B cell (primary cell): Measurements from ENCODE around the gene NFAT5. TPM values are rescaled to one million over a fixed set of nuclear protein-coding genes. Genes with fewer than 3 reads are reported as not detected.
"Not testable (repeated sequence)": the region's sequence is repeated elsewhere in the genome, so short reads cannot be mapped to it uniquely, and the experiment has no call there.

Source experiments
- ATAC-seq: fragments of 200-7000 bp; cut with Tn5 transposase; one replicate; pipeline ENCODE4 v1.10.0; 2021; ENCODE audit warnings: low read depth, mild to moderate bottlenecking, moderate number of reproducible peaks, moderate library complexity
- CTCF ChIA-PET: fragments of 350-600 bp; sonication (Branson Sonifier 250); formaldehyde crosslinking; loops from one replicate; lab custom pipeline; 2021; ENCODE audit warnings: antibody characterized with exemption, inconsistent platforms; lab: Charles Lee
- POLR2A ChIA-PET: fragments of 350-600 bp; sonication (Branson Sonifier 250); formaldehyde crosslinking; loops from one replicate; lab custom pipeline; 2021; ENCODE audit warnings: antibody characterized with exemption; lab: Charles Lee
- DNase-seq: peaks from one replicate; pipeline ENCODE4 v3.0.0; 2013
- H2AFZ ChIP-seq: 2 replicates; pipeline ENCODE4 v1.6.1; 2012; ENCODE audit warnings: mild to moderate bottlenecking, low read depth, low read length; ENCODE audit not compliant: insufficient read depth, poor library complexity, severe bottlenecking
- H3K27ac ChIP-seq, 2 donors: 1 replicate in 1 of 2; 2 replicates in 1 of 2; pipeline ENCODE4 v1.5.1; 2012 to 2013; ENCODE audit warnings: low read length in 2 of 2, mild to moderate bottlenecking in 2 of 2, moderate library complexity in 1 of 2
- H3K27me3 ChIP-seq, 4 experiments: fragments of 200-600 bp in 1 of 4; sonication (generic) in 1 of 4; replicated peaks in 1 of 4; 1 replicate in 2 of 4; 2 replicates in 2 of 4; pipeline versions ENCODE4 v1.6.1 to v1.7.0; 2013 to 2016; ENCODE audit warnings: low read length in 3 of 4, mild to moderate bottlenecking in 2 of 4, mixed read lengths in 1 of 4, moderate library complexity in 1 of 4; ENCODE audit not compliant: insufficient read depth in 4 of 4, control insufficient read depth in 3 of 4; ENCODE audit errors: control extremely low read depth in 1 of 4
- H3K36me3 ChIP-seq, 2 experiments: replicated peaks in 1 of 2; 1 replicate in 1 of 2; 2 replicates in 1 of 2; pipeline versions ENCODE4 v1.6.1 to v1.7.1; 2013; ENCODE audit warnings: low read length in 1 of 2; ENCODE audit not compliant: insufficient read depth in 2 of 2, control insufficient read depth in 1 of 2; ENCODE audit errors: control extremely low read depth in 1 of 2, extremely low read depth in 1 of 2
- H3K4me1 ChIP-seq, 2 donors: fragments of 200-600 bp in 1 of 2; sonication (generic) in 1 of 2; 1 replicate in 1 of 2; 2 replicates in 1 of 2; pipeline versions ENCODE4 v1.5.1 to v1.6.1; 2013 to 2017; ENCODE audit warnings: low read length in 2 of 2; ENCODE audit not compliant: control insufficient read depth in 2 of 2, insufficient read depth in 2 of 2
- H3K4me2 ChIP-seq: replicated peaks from 2 replicates; pipeline ENCODE3; 2012; ENCODE audit warnings: mild to moderate bottlenecking, low read depth, low read length; ENCODE audit not compliant: poor library complexity, severe bottlenecking
- H3K4me3 ChIP-seq, 5 experiments: fragments of 200-600 bp in 1 of 5; sonication (generic) in 1 of 5; 1 replicate in 3 of 5; 2 replicates in 2 of 5; pipeline versions ENCODE4 v1.5.1 to v1.7.0; 2011 to 2016; ENCODE audit warnings: low read length in 4 of 5, mild to moderate bottlenecking in 4 of 5, low read depth in 2 of 5, control low read depth in 1 of 5, moderate library complexity in 1 of 5; ENCODE audit not compliant: insufficient read depth in 1 of 5; ENCODE audit errors: control extremely low read depth in 1 of 5, extremely low read depth in 1 of 5
- H3K79me2 ChIP-seq: fragments of 200-600 bp; sonication (generic); one replicate; pipeline ENCODE4 v1.6.0; 2016; ENCODE audit warnings: low read length; ENCODE audit not compliant: control insufficient read depth, insufficient read depth
- H3K9ac ChIP-seq: fragments of 200-600 bp; sonication (generic); 2 replicates; pipeline ENCODE4 v1.6.1; 2017; ENCODE audit warnings: mild to moderate bottlenecking, low read length, moderate library complexity
- H3K9me3 ChIP-seq, 3 donors: one replicate each; pipeline versions ENCODE4 v1.6.1 to v1.7.1; 2013; ENCODE audit warnings: low read length in 2 of 3; ENCODE audit not compliant: control insufficient read depth in 2 of 3, insufficient read depth in 1 of 3; ENCODE audit errors: control extremely low read depth in 1 of 3
- H4K20me1 ChIP-seq: 2 replicates; pipeline ENCODE4 v1.6.0; 2012; ENCODE audit warnings: mild to moderate bottlenecking, low read length; ENCODE audit not compliant: insufficient read depth, control insufficient read depth, poor library complexity, severe bottlenecking
- H3K27ac Mint-ChIP-seq: one replicate; pipeline ENCODE4 v1.8.0; 2021; ENCODE audit warnings: mixed read lengths
- H3K27me3 Mint-ChIP-seq: one replicate; pipeline ENCODE4 v1.8.0; 2021; ENCODE audit warnings: mixed read lengths
- H3K4me1 Mint-ChIP-seq: one replicate; pipeline ENCODE4 v1.8.0; 2021; ENCODE audit warnings: mixed read lengths
- H3K4me3 Mint-ChIP-seq: one replicate; pipeline ENCODE4 v1.8.0; 2021; ENCODE audit warnings: mixed read lengths
- H3K9me3 Mint-ChIP-seq: one replicate; pipeline ENCODE4 v1.8.0; 2022; ENCODE audit warnings: mixed read lengths; ENCODE audit not compliant: insufficient read depth
- CTCF ChIP-seq: fragments of 200-600 bp; IDR thresholded peaks from one replicate; pipeline ENCODE4 v1.8.0; 2022; ENCODE audit warnings: antibody characterized with exemption, mild to moderate bottlenecking
- EZH2 ChIP-seq: IDR thresholded peaks from 2 replicates; pipeline ENCODE4 v1.6.1; 2012; ENCODE audit warnings: borderline replicate concordance, low read depth, mild to moderate bottlenecking, moderate library complexity, low read length; ENCODE audit not compliant: insufficient read depth, poor library complexity, severe bottlenecking
- WGBS: methylation state at CpG from one replicate; pipeline ENCODE4 v1.1.5; 2013; ENCODE audit warnings: missing lambda C conversion rate; ENCODE audit not compliant: insufficient coverage; 5-methylcytosine and 5-hydroxymethylcytosine counted together
- intact Hi-C: fragments of 100-400 bp; cut with micrococcal nuclease; formaldehyde crosslinking; loops from one replicate; pipeline ENCODE4 v1.10.0; 2022
- polyA plus RNA-seq: library from polyadenylated mRNA; depleted of rRNA; stranded (reverse); fragments of >200 nt; gene quantifications from 2 replicates; pipeline ENCODE4 v1.2.3, GENCODE V29; 2012
- total RNA-seq, 2 donors: library from RNA; stranded (reverse); fragments of 120-200 nt in 1 of 2; gene quantifications; 1 replicate in 1 of 2; 2 replicates in 1 of 2; pipeline versions ENCODE4 v1.2.3 to v1.2.4, GENCODE V29; 2013 to 2022

NFAT5 gene
- total and polyA plus RNA-seq, 2 donors (not counting 1 experiment from before 2014, with no cell fraction given), result 6.3 to 50.0 TPM

- Histone ChIP-seq H2AFZ (no peak overlapping the region), H3K27ac (no peak overlapping the region), H3K4me3 (no peak overlapping the region), H3K4me1 (no peaks in the 10 kb centered on the region), H3K36me3 (peaks cover 7 to 23% of the 10 kb centered on the region in 2 experiments), H3K9me3 (peaks cover 2 to 11% (median 5%) of the 10 kb centered on the region in 3 donors), H4K20me1 (peaks cover 4% of the 10 kb centered on the region), H3K27me3 (no peaks in the 10 kb centered on the region), H3K79me2 (peaks cover 26% of the 10 kb centered on the region), H3K9ac (no peak overlapping the region), H3K4me2 (no peak overlapping the region)
- ATAC-seq, result no peak
- Mint-ChIP-seq H3K4me1 (no peaks in the 10 kb centered on the region), H3K9me3 (no peaks in the 10 kb centered on the region), H3K4me3 (no peak overlapping the region), H3K27ac (no peak overlapping the region), H3K27me3 (no peaks in the 10 kb centered on the region)
- ChIA-PET POLR2A (no interaction called here), CTCF (no interaction called here)
- TF ChIP-seq EZH2, result no peak
- TF ChIP-seq CTCF, result no peak
- intact Hi-C loops, result no loop called here
- no peak for DNase-seq
Observed at GRCh38 chr16:69632828-69633227, 67.1 kb downstream of the NFAT5 start.

DNA sequence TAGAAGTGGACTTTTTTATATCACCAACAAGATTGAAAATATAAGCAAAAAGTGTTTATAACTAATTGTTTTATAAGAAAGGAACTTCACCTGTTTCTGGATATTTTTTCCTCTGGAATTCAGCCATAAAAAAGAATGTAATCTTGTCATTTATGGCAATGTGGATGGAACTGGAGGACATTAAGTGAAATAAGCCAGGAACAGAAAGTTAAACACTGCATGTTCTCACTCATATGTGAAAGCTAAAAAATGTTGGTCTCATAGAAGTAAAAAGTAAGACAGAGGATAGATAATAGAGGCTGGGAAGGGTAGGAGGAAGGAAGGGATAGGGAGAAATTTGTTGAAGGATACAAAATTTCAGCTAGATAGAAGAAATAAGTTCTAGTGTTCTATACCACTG lies 67.6 kb downstream of the NFAT5 start:
- CTCF ChIA-PET, result no interaction called here
- H3K27me3 Mint-ChIP-seq, result no peaks in the 10 kb centered on the region
- Histone ChIP-seq H3K27me3 (no peaks in the 10 kb centered on the region), H3K79me2 (peaks cover 28% of the 10 kb centered on the region), H3K36me3 (peaks cover 7 to 23% of the 10 kb centered on the region in 2 experiments), H3K9ac (no peak overlapping the region), H4K20me1 (peaks cover 4% of the 10 kb centered on the region), H3K4me2 (no peak overlapping the region), H2AFZ (no peak overlapping the region), H3K9me3 (peaks cover 2 to 12% (median 5%) of the 10 kb centered on the region in 3 donors), H3K27ac (no peak overlapping the region), H3K4me1 (no peaks in the 10 kb centered on the region), H3K4me3 (no peak overlapping the region)
- H3K9me3 Mint-ChIP-seq, result no peaks in the 10 kb centered on the region
- POLR2A ChIA-PET, result no interaction called here
- DNase-seq (no peak), ATAC-seq (no peak)
- no peak for TF ChIP-seq EZH2
- no peak for TF ChIP-seq CTCF
- intact Hi-C loops, result no loop called here
- no peaks in the 10 kb centered on the region for H3K4me1 Mint-ChIP-seq
- no peak overlapping the region for H3K27ac Mint-ChIP-seq
- no peak overlapping the region for H3K4me3 Mint-ChIP-seq

DNA sequence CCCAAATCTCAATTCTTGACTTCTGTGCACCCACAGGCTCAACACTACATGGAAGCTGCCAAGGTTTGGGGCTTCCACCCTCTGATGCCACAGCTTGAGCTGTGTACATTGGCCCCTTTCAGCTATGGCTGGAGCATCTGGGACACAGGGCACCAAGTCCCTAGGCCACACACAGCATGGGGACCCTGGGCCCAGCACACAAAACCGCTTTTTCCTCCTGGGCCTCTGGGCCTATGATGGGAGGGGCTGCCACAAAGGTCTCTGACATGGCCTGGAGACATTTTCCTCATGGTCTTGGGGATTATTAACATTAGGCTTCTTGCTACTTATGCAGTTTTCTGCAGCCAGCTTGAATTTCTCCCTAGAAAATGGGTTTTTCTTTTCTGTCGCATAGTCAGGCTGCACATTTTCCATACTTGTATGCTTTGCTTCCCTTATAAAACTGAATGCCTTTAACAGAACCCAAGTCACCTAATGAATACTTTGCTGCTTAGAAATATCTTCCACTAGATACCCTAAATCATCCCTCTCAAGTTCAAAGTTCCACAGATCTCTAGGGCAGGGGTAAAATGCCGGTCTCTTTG lies 70.9 kb downstream of the NFAT5 start:
- intact Hi-C loops, H3K9ac ChIP-seq, ATAC-seq, H2AFZ ChIP-seq, H3K27ac Mint-ChIP-seq, H3K4me1 Mint-ChIP-seq, H3K4me3 Mint-ChIP-seq, H3K27me3 Mint-ChIP-seq, H4K20me1 ChIP-seq, H3K27me3 ChIP-seq, H3K4me3 ChIP-seq, H3K4me1 ChIP-seq, H3K4me2 ChIP-seq, H3K9me3 Mint-ChIP-seq, CTCF ChIA-PET, DNase-seq, H3K27ac ChIP-seq, POLR2A ChIA-PET: not testable (repeated sequence)
- Histone ChIP-seq H3K9me3 (peaks cover 2 to 12% (median 5%) of the 10 kb centered on the region in 3 donors), H3K79me2 (peaks cover 17% of the 10 kb centered on the region), H3K36me3 (peaks cover 5 to 17% of the 10 kb centered on the region in 2 experiments)
- WGBS, result 100% methylated on average over 3 of the region's 3 CpGs
